Upper lobe of left lung (tissue), 4 donors: Measurements from ENCODE around the gene ERG.

Source experiments
- POLR2A ChIP-seq, 4 donors: fragments of 450-650 bp; IDR thresholded peaks; one replicate each; pipeline ENCODE4 v1.5.1; 2016 to 2017; ENCODE audit warnings: antibody characterized with exemption in 4 of 4, mild to moderate bottlenecking in 2 of 4
- TF ChIP-seq, protein P1 (sequence below), 6 experiments: fragments of 450-650 bp in 4 of 6; fragments of 200-600 bp in 2 of 6; sonication (generic) in 2 of 6; IDR thresholded peaks; one replicate each; pipeline ENCODE4 v1.5.1; 2016 to 2019; ENCODE audit warnings: antibody characterized with exemption in 6 of 6

DNA sequence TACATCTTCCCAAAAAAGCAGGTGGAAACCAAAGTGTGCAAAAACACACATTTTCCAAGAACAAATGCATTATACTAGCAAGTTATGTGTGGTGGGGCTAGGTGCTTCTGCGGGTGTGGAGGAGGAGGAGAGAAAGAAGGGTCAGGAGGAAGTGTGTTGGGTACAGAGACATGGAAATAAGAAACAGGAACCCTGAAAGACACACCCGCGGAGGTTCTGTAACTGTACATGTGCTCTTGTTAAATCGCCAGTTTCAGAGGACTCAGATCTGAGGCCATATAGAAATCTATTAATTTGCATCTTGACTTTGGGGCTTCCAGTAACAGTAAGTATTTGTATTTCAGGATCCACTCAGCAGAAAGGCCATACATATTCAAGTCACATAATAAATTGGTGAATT, 30.9 kb downstream of the ERG start:
- TF ChIP-seq, protein P1, sequence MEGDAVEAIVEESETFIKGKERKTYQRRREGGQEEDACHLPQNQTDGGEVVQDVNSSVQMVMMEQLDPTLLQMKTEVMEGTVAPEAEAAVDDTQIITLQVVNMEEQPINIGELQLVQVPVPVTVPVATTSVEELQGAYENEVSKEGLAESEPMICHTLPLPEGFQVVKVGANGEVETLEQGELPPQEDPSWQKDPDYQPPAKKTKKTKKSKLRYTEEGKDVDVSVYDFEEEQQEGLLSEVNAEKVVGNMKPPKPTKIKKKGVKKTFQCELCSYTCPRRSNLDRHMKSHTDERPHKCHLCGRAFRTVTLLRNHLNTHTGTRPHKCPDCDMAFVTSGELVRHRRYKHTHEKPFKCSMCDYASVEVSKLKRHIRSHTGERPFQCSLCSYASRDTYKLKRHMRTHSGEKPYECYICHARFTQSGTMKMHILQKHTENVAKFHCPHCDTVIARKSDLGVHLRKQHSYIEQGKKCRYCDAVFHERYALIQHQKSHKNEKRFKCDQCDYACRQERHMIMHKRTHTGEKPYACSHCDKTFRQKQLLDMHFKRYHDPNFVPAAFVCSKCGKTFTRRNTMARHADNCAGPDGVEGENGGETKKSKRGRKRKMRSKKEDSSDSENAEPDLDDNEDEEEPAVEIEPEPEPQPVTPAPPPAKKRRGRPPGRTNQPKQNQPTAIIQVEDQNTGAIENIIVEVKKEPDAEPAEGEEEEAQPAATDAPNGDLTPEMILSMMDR (IDR thresholded peaks at IDR 0.05) = no peak
- TF ChIP-seq POLR2A (IDR thresholded peaks at IDR 0.05) = no peak
